GM23338 (cell line): ENCODE results near the gene TFAP2A.

ENCODE experiments used
- CTCF ChIP-seq, 2 experiments: fragments of 200-600 bp in 1 of 2; sonication (generic) in 1 of 2; conservative IDR thresholded peaks; 2 replicates each; pipeline versions ENCODE4 v1.5.1 to v1.6.1; 2016 to 2017; ENCODE audit warnings: antibody characterized with exemption in 2 of 2, low read depth in 2 of 2, mild to moderate bottlenecking in 2 of 2, moderate library complexity in 1 of 2
- EZH2 ChIP-seq: fragments of 200-600 bp; sonication (generic); IDR thresholded peaks from one replicate; pipeline ENCODE4 v1.8.0; 2017; ENCODE audit warnings: antibody characterized with exemption, mild to moderate bottlenecking, low read depth; ENCODE audit not compliant: unreplicated experiment
- EZH2phosphoT487 ChIP-seq: fragments of 200-600 bp; sonication (generic); IDR thresholded peaks from one replicate; pipeline ENCODE4 v1.8.1; 2018; ENCODE audit warnings: antibody characterized with exemption; ENCODE audit not compliant: unreplicated experiment
- POLR2AphosphoS5 ChIP-seq: IDR thresholded peaks from 2 replicates; pipeline ENCODE4 v1.6.1; 2016; ENCODE audit warnings: antibody characterized with exemption, low read depth
- ZNF114 ChIP-seq: fragments of 250-450 bp; sonication (Bioruptor Pico); IDR thresholded peaks from 2 replicates; pipeline ENCODE4 v1.5.0; 2020; ENCODE audit warnings: mild to moderate bottlenecking, moderate library complexity

- TF ChIP-seq CTCF (conservative IDR thresholded peaks at IDR 0.05; ENCODE audit: low read depth in 2 of 2) (no peak), ZNF114 (CRISPR knock-in tag) (no peak), POLR2AphosphoS5 (no peak), EZH2phosphoT487 (no peak), EZH2 (no peak)
These were observed 15.4 kb downstream of the TFAP2A start for GRCh38 chr6:10399451-10399850.
